ENCODE data around the gene CRACDL. TPM values are rescaled to one million over a fixed set of nuclear protein-coding genes. Genes with fewer than 3 reads are reported as not detected.
A peak's percentile ranks its signal among the peaks of the same experiment; 100 is the strongest.

The CRACDL gene
- total and polyA plus RNA-seq, 2 of the 13 experiments (the other 11 are each of a cell fraction or from before 2014, with no cell fraction given) = 0.15 to 0.26 TPM

- TF ChIP-seq ZBTB3 (CRISPR knock-in tag; IDR thresholded peaks at IDR 0.05; ENCODE audit: borderline replicate concordance, low read depth) (no peak), ZNF136 (CRISPR knock-in tag; IDR thresholded peaks at IDR 0.05; ENCODE audit: low read depth) (no peak), ZMYM4 (CRISPR knock-in tag; IDR thresholded peaks at IDR 0.05) (peak; percentile 54), ZNF891 (CRISPR knock-in tag; IDR thresholded peaks at IDR 0.05) (0 out of 2 replicates have a peak, but pooled peaks have one; percentile 30), ZNF281 (CRISPR knock-in tag; IDR thresholded peaks at IDR 0.05; ENCODE audit: borderline replicate concordance) (no peak), ZNF704 (CRISPR knock-in tag; IDR thresholded peaks at IDR 0.05; ENCODE audit: borderline replicate concordance) (no peak), ZNF337 (CRISPR knock-in tag; IDR thresholded peaks at IDR 0.05; ENCODE audit: borderline replicate concordance, low read depth) (no peak), ZNF407 (CRISPR knock-in tag; IDR thresholded peaks at IDR 0.05; ENCODE audit: not compliant biosample characterization) (no peak), ZNF629 (CRISPR knock-in tag; conservative IDR thresholded peaks at IDR 0.05) (no peak), SALL1 (CRISPR knock-in tag; IDR thresholded peaks at IDR 0.05) (peak; percentile 78), SKIL (CRISPR knock-in tag; IDR thresholded peaks at IDR 0.05; ENCODE audit: borderline replicate concordance) (no peak), SP140L (CRISPR knock-in tag; IDR thresholded peaks at IDR 0.05; ENCODE audit: borderline replicate concordance) (no peak), SIX1 (CRISPR knock-in tag; IDR thresholded peaks at IDR 0.05; ENCODE audit: borderline replicate concordance) (no peak)
Observed at GRCh38 chr2:98911376-98912154, 24.5 kb downstream of the CRACDL start (continued).
